Activated naive CD4-positive, alpha-beta T cell treated with anti-CD3 and anti-CD28 coated beads, Interleukin-2, amount 50 U/mL, for 24 hours (primary cell): ENCODE results near the gene VSNL1.

ENCODE experiments used
- H3K27ac Mint-ChIP-seq: one replicate; pipeline ENCODE4 v1.8.0; 2021; ENCODE audit warnings: mild to moderate bottlenecking, mixed read lengths
- H3K27me3 Mint-ChIP-seq: one replicate; pipeline ENCODE4 v1.8.0; 2021; ENCODE audit warnings: mixed read lengths
- H3K36me3 Mint-ChIP-seq: one replicate; pipeline ENCODE4 v1.8.0; 2021; ENCODE audit warnings: mixed read lengths
- H3K4me1 Mint-ChIP-seq: one replicate; pipeline ENCODE4 v1.8.0; 2021; ENCODE audit warnings: mixed read lengths
- H3K4me3 Mint-ChIP-seq: one replicate; pipeline ENCODE4 v1.8.0; 2021; ENCODE audit warnings: mild to moderate bottlenecking, mixed read lengths
- H3K9me3 Mint-ChIP-seq: one replicate; pipeline ENCODE4 v1.8.0; 2021; ENCODE audit warnings: mixed read lengths

VSNL1 gene

DNA sequence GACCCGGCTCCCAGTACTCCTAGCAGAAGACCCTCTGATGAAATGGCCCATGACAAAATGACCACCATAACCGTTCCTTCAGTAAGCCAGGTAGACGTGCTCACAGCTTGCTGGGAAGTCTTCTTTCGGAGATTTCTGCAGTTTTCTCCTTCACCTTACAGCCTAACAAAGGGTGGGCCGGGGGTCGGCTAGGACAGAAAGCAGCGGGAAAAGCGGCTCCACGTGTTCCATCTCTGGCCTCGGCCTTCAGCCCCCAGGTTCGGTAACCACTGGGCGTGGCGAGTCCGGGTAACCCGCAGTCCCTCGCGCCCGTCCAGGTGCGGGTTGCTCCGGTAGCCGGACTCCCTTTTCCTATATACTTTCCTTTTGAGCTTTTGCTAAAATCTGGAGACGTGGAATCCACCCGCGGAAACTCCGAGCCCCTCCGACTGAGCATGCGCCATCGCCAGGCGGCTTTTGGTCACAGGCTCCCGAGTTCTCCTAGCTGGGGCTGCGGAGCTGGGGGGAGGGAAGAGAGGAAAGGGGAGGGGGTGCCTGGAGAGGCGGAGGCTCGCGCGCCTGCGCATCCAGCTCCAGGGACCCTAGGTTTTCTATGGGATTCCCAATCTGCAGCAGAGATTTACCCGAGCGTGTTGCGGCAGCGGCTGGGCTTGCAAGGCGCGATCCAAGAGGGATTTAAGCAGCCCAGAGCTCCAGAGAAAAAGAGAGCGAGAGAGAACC, at the start of gene VSNL1:
VSNL1 (plus strand) TSS at position 604 of the 720 bp plus-strand sequence. CDS start 51,379 bp downstream, outside the sequence.
- Mint-ChIP-seq H3K4me1 (no peaks in the 10 kb centered on the region), H3K27me3 (peaks cover 48% of the 10 kb centered on the region), H3K27ac (no peak within 1 kb of the TSS)

DNA sequence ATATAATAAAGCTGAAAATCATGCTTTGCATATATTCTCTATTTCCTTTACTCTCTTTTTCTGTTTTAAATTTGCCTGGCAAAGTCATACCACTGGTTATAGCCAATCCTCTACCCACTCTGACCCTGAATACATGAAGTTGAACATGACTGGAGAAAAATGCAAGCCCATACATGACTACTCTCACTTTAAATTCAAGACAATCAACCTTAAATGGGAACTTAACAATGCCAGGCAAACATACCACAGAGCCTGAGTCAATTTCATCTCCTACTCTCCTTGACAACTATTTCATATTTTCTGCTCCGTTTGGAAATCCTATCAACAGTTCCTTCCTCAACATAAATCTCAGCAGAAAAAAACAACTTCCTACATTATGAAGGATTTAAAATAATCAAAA, 44.9 kb upstream of the VSNL1 start:
- no peaks in the 10 kb centered on the region for H3K4me1 Mint-ChIP-seq
- no peaks in the 10 kb centered on the region for H3K27me3 Mint-ChIP-seq
- no peaks in the 10 kb centered on the region for H3K9me3 Mint-ChIP-seq
- no peaks in the 10 kb centered on the region for H3K36me3 Mint-ChIP-seq
- H3K4me3 Mint-ChIP-seq = no peak overlapping the region
- H3K27ac Mint-ChIP-seq = no peak overlapping the region

More for the DNA sequence above, at the start of gene VSNL1:
- H3K4me3 Mint-ChIP-seq = no peak within 1 kb of the TSS
- no peaks in the 10 kb centered on the region for H3K36me3 Mint-ChIP-seq
- H3K9me3 Mint-ChIP-seq = no peaks in the 10 kb centered on the region

DNA sequence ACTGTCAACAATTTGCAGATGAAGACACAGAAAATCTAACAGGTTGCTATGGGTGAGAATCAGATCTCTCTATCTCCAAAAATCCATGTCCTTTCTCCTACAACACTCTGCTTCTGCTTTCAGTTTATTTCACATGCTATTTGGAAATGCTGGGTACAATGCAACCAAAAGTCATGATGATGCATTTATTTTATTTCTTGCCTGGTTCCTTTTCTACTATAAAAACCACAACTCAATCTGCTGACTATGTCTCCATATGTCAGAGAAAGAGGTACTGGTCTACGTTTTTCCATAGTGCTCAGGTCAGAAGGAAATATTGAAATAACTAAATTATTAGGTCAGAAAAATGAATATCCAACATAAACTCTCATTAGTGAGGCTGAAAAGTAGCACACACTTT, 42.8 kb upstream of the VSNL1 start:
- H3K27me3 Mint-ChIP-seq = peaks cover 2% of the 10 kb centered on the region
- no peaks in the 10 kb centered on the region for H3K36me3 Mint-ChIP-seq
- H3K4me1 Mint-ChIP-seq = no peaks in the 10 kb centered on the region
- H3K27ac Mint-ChIP-seq = no peak overlapping the region
- H3K9me3 Mint-ChIP-seq = no peaks in the 10 kb centered on the region
- no peak overlapping the region for H3K4me3 Mint-ChIP-seq

DNA sequence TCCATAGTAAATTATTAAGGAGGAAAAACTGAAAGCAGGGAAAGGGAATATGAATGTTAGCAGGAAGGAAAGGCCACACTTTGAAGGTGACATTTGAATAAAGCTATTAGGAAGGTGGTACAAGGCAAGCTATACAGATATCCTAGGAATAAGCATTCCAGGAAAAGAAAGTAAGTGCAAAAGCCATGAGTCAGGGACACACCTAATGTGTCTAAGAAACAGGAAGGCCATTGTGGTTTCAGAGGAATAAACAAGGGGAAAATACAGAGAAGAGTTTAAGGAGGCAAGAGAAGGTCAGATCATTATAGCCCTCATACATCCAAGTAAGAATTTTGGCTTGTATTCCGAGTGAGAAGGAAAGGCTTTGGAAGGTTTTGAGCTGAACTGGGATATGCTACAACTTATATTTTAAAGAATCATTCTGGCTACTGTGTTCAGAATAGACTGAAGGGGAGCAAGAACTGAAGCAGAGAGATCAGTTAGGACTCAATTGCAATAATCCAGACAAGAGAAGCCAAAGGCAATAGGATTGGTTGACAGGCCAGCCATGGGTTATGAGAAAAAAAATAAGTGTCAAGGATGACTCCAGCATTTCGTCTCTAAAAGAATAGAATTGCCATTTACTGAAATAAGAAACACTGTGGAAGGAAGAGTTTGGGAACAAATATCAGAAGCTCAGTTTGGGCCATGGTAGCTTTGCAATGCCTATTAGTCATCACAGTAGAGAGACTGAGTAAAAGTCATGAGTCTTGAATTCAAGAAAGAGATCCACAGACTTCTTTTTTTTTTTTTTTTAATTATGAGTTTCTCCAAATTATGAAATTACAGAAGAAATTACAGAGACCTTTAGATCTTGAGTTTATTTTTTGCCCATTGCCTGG, 33.5 kb upstream of the VSNL1 start:
- H3K36me3 Mint-ChIP-seq = no peaks in the 10 kb centered on the region
- no peaks in the 10 kb centered on the region for H3K4me1 Mint-ChIP-seq
- H3K4me3 Mint-ChIP-seq = no peak overlapping the region
- no peak overlapping the region for H3K27ac Mint-ChIP-seq
- H3K27me3 Mint-ChIP-seq = peaks cover 4% of the 10 kb centered on the region
- H3K9me3 Mint-ChIP-seq = peaks cover 5% of the 10 kb centered on the region

DNA sequence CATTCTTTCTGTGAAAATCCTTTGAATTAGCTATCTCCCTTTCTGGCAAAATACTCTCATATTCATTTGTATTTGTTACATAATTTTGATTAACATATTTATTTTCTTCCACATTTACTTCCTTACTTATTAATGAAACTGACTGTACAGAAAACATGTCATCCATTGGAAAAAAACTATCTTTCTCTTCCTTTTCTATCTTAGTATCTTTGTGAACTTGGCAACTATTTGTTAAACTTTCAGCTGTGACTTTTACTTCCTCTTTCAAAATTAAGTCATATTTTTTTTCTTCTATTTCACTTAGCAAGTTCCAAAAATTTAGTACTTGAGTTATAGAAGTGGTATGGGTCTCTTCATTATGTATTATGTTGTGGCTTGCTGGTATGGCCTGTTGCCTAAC, 24.8 kb upstream of the VSNL1 start:
- H3K4me3 Mint-ChIP-seq = no peak overlapping the region

DNA sequence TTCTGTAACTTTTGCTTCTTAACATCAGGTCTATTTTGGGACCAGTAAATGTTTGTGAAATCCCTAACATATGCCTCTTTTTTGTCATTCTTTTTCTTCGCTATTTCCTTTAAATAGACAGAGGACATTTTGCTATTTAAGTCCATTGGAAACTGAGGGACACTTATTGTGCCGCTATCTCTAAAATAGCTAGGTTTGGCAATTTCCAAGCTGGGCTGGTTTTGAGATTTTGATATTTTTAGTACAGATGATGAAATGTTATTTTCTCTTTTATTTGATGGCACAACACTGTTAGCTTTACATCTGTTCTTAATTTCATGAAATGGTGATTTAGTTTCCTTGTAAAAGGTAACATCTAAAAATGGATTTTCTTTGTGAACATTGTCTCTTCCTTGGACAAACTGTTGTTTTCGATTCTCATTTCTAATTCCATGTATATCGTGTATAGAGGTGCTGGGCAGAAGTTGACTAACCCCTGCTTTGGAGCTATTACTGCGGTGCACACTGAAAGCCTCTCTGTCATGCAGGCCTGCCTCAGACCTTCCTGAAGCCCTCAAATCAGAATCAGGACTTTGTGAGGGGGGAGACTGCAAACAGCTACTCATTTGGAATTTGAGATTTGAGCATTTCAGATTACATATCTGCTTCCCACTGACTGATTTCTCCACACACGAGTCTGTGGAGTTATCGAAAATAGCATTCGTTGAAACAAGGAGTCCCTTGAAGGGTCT, 22.9 kb upstream of the VSNL1 start:
- H3K27me3 Mint-ChIP-seq = peaks cover 28% of the 10 kb centered on the region
- no peaks in the 10 kb centered on the region for H3K4me1 Mint-ChIP-seq
- no peak overlapping the region for H3K4me3 Mint-ChIP-seq
- peaks cover 6% of the 10 kb centered on the region for H3K9me3 Mint-ChIP-seq
- no peaks in the 10 kb centered on the region for H3K36me3 Mint-ChIP-seq
- no peak overlapping the region for H3K27ac Mint-ChIP-seq

More for the DNA sequence above, 24.8 kb upstream of the VSNL1 start:
- Mint-ChIP-seq H3K27me3 (peaks cover 26% of the 10 kb centered on the region), H3K9me3 (peaks cover 6% of the 10 kb centered on the region), H3K36me3 (no peaks in the 10 kb centered on the region), H3K27ac (no peak overlapping the region), H3K4me1 (no peaks in the 10 kb centered on the region)

DNA sequence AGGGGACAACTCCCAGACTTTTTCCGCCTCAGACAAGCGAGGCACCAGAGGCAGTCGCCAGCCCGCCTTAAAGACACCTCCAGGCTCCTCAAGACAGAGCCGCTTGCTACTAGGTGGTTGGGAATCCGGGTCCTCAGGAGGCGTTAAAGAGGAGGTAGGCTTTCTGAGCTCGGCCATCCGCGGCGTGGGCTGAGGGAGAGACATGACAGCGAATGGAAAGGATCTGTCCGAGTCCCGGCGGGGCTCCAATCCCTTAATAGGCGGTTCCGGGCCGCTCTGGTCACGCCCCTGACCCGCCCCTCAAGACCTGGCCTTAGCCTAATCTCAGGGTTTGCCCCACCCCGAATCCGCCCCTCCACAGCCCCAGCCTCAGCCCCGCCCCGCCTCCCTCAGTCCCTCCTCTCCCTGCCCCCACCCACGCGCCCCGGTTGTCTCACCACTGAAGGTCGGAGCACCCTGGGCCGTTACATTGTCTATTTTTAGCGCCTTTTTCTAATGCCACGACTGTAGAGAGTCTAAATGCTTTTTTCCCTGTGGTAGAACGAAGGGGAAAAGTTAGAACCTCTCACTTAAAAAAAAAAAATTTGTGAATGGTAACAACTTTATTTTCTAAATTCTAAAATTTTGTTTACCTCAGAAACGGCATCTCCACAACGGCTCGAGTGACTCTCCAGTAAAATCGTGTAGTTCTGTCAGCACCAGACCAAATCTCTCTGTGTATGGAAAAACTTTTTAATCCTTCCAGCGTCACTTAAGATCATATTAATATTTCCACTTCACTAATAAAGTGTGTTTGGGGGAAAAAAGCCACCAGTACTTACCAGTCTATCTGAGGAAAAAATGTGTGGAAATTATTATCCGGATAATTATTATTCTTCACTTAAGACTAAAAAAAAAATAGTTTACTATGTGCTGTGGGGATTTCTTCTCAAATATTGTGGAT, 22.0 kb upstream of the VSNL1 start, which contains the start of gene RAD51AP2:
RAD51AP2 (minus strand) TSS at position 229 of the 943 bp plus-strand sequence; CDS start at position 204, 25 bp downstream.
- Mint-ChIP-seq H3K27me3 (peaks cover 28% of the 10 kb centered on the region), H3K36me3 (no peaks in the 10 kb centered on the region), H3K9me3 (peaks cover 6% of the 10 kb centered on the region), H3K4me3 (no peak within 1 kb of the TSS), H3K27ac (no peak within 1 kb of the TSS), H3K4me1 (no peaks in the 10 kb centered on the region)

DNA sequence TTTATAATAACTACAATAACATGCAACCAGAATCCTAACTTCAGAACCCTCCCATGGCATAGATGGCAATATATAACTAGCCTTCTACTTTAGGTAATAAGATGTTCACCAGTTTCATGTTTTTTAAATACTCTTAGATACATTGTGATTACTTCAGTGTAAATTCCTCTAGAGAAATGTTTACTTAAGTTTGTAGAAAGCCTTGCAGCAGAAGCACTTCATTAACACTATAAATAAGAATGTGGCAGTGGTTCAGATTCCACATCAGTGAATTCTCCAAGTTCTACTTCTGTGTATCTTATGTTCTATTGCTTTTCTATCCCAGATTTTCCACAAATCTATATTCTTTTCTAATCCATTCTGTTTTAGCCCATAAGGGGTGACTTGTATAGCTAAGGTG, 21.0 kb upstream of the VSNL1 start:
- Mint-ChIP-seq H3K27me3 (peaks cover 28% of the 10 kb centered on the region), H3K4me1 (no peaks in the 10 kb centered on the region), H3K4me3 (no peak overlapping the region), H3K27ac (no peak overlapping the region), H3K9me3 (peaks cover 6% of the 10 kb centered on the region), H3K36me3 (no peaks in the 10 kb centered on the region)

DNA sequence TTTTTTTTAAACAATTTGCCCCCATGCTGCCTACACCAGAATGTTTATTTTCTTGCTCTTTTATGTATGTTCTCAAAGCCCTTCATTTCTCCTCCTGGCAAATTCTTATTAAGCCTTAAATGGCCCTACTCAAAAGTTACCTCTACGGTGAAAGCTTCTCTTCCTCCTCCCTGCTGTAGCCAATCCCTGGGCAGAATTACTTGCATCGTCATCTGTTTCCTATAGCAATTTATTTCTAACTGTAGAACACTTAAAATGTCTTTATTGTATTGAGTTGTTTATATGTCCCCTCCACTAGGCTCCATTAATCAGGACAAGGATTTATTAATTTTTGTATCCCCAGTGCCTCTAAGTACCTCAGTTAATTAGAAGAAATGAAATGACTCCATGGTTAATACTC, 19.7 kb upstream of the VSNL1 start:
- H3K27me3 Mint-ChIP-seq = peaks cover 24% of the 10 kb centered on the region

DNA sequence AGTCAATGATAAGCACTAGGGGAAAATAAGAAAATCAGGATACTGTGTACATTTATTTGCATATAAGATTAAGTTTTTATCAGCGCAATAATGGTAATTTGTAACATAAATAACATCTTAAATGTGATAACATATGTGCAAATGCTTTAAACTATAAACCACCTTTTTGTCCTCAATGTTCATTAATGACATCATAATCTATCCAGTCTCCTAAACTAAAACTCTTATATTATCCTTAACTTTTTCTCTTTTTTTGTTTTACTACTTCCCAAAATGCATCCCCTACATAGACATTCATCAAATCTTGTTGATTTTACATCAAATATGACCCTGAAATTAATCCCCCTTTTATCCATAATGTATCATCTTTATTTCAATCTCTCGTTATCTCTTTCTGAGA, 18.9 kb upstream of the VSNL1 start:
- peaks cover 23% of the 10 kb centered on the region for H3K27me3 Mint-ChIP-seq
- H3K9me3 Mint-ChIP-seq = no peaks in the 10 kb centered on the region
- no peaks in the 10 kb centered on the region for H3K4me1 Mint-ChIP-seq
- no peaks in the 10 kb centered on the region for H3K36me3 Mint-ChIP-seq
- no peak overlapping the region for H3K27ac Mint-ChIP-seq
- H3K4me3 Mint-ChIP-seq = no peak overlapping the region

More for the DNA sequence above, 19.7 kb upstream of the VSNL1 start:
- peaks cover 2% of the 10 kb centered on the region for H3K9me3 Mint-ChIP-seq
- H3K27ac Mint-ChIP-seq = no peak overlapping the region
- H3K4me3 Mint-ChIP-seq = no peak overlapping the region
- no peaks in the 10 kb centered on the region for H3K4me1 Mint-ChIP-seq
- no peaks in the 10 kb centered on the region for H3K36me3 Mint-ChIP-seq

DNA sequence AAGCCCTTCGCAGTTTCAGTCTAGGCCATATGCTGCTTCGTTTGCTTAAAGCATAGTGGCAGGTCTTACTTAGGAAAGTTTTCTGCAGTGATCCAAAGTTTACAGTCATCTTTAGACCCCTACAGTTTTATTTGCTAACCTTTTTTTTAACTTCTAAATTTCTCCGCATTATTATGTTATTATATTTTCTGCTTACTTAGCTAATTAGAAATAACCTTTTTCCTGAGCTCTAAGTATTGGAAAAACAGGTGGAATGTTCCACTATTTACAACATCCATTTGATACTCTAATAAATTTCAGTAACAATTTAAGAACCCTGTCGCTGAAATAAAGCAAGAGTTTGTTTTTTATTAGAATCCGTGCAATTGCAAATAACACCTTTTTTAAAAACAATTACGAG, 18.2 kb upstream of the VSNL1 start:
- Mint-ChIP-seq H3K36me3 (no peaks in the 10 kb centered on the region), H3K9me3 (no peaks in the 10 kb centered on the region), H3K4me3 (no peak overlapping the region), H3K4me1 (no peaks in the 10 kb centered on the region), H3K27ac (no peak overlapping the region), H3K27me3 (peaks cover 18% of the 10 kb centered on the region)

DNA sequence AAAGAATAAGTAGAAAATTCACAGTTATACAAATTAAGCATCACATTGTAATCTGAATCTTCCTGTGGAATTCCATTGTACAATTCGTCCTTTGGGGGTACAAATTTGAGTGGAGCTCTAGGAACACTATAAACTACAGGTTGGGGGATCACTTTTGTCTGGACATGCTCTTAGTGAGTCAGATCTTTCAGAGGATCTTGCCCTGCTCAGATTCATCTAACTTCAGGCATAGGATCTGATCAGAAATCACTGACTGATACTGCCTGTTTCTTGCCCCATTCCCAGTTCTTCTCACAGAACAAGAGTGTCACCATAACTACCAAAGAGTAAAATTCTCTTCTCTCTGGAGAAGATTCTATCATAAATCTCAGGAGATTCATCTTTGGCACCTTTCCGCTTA, 10.7 kb upstream of the VSNL1 start:
- no peaks in the 10 kb centered on the region for H3K4me1 Mint-ChIP-seq
- H3K36me3 Mint-ChIP-seq = no peaks in the 10 kb centered on the region
- H3K4me3 Mint-ChIP-seq = no peak overlapping the region
- H3K9me3 Mint-ChIP-seq = no peaks in the 10 kb centered on the region
- no peak overlapping the region for H3K27ac Mint-ChIP-seq
- peaks cover 1% of the 10 kb centered on the region for H3K27me3 Mint-ChIP-seq

DNA sequence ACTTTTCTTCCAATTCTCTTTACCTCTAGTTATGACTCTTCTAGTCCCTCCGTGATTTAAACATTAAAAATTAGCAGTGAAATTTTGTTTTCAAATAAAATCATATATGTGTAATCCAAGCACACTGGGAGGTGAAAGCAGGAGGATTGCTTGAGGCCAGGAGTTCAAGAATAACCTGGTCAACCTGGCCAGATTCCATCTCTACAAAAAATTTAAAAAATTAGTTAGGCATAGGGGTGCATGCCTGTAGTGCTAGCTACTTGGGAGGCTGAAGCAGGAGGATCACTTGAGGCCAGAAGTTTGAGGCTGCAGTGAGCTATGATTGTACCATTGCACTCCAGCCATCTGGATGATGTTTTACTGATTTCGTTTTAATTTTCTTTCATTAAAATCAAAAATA, 7.0 kb upstream of the VSNL1 start:
- no peak overlapping the region for H3K4me3 Mint-ChIP-seq
- peaks cover 24% of the 10 kb centered on the region for H3K27me3 Mint-ChIP-seq
- no peaks in the 10 kb centered on the region for H3K36me3 Mint-ChIP-seq
- H3K4me1 Mint-ChIP-seq = no peaks in the 10 kb centered on the region
- no peak overlapping the region for H3K27ac Mint-ChIP-seq
- no peaks in the 10 kb centered on the region for H3K9me3 Mint-ChIP-seq

DNA sequence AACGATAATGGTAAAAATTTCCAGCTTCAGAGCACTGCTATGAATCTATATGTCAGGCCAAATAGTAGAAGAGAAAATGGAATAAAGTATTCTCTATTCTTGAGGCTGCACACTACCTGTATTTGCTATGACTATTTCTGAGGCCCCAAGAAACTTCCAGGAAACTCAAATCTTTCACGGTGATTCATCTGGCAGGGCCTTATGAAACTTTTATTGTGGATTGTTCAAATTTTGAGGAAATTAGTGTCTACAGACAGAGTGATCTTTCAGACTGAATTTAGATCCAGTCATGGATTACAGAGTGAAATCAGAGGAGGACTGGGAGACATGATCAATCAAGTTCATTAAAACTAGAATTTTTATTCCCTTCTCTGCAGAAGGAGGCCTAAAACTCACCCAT, 4.1 kb upstream of the VSNL1 start:
- Mint-ChIP-seq H3K4me1 (no peaks in the 10 kb centered on the region), H3K27ac (no peak overlapping the region)

More for the DNA sequence above, 4.1 kb upstream of the VSNL1 start:
- no peak overlapping the region for H3K4me3 Mint-ChIP-seq
- no peaks in the 10 kb centered on the region for H3K36me3 Mint-ChIP-seq
- peaks cover 40% of the 10 kb centered on the region for H3K27me3 Mint-ChIP-seq
- no peaks in the 10 kb centered on the region for H3K9me3 Mint-ChIP-seq
